Esophagus muscularis mucosa (tissue), 4 donors: ENCODE measurements around the gene GATA6. TPM values are rescaled to one million over a fixed set of nuclear protein-coding genes. Genes with fewer than 3 reads are reported as not detected.
A peak's percentile ranks its signal among the peaks of the same experiment; 100 is the strongest.

Source experiments
- DNase-seq: peaks from one replicate; pipeline ENCODE4 v3.0.0-alpha.2; 2017; ENCODE audit errors: extremely low spot score
- H3K27ac ChIP-seq, 4 donors: fragments of 200-600 bp; sonication (generic); replicated peaks in 1 of 4; 1 replicate in 3 of 4; 2 replicates in 1 of 4; pipeline ENCODE4 v1.5.1; 2016 to 2019; ENCODE audit warnings: mild to moderate bottlenecking in 1 of 4
- H3K27me3 ChIP-seq, 4 donors: fragments of 200-600 bp; sonication (generic); one replicate each; pipeline versions ENCODE4 v1.5.1 to v1.6.0; 2016 to 2019
- H3K36me3 ChIP-seq, 4 donors: fragments of 200-600 bp; sonication (generic); one replicate each; pipeline ENCODE4 v1.5.1; 2016 to 2019
- H3K4me1 ChIP-seq, 4 donors: fragments of 200-600 bp; sonication (generic); one replicate each; pipeline ENCODE4 v1.5.1; 2016 to 2019
- H3K4me3 ChIP-seq, 4 donors: fragments of 200-600 bp; sonication (generic); 1 replicate in 2 of 4; 2 replicates in 2 of 4; pipeline ENCODE4 v1.5.1; 2016 to 2019; ENCODE audit warnings: mild to moderate bottlenecking in 4 of 4, moderate library complexity in 1 of 4
- H3K9me3 ChIP-seq, 4 donors: fragments of 200-600 bp; sonication (generic); 1 replicate in 3 of 4; 2 replicates in 1 of 4; pipeline ENCODE4 v1.5.1; 2016 to 2019
- EP300 ChIP-seq: sonication (generic); formaldehyde crosslinking; IDR thresholded peaks from one replicate; pipeline ENCODE4 v1.6.1; 2017; ENCODE audit warnings: antibody characterized with exemption
- POLR2A ChIP-seq: fragments of 450-650 bp; IDR thresholded peaks from one replicate; pipeline ENCODE4 v1.6.1; 2017; ENCODE audit warnings: antibody characterized with exemption, moderate library complexity, mild to moderate bottlenecking, low read depth
- POLR2AphosphoS5 ChIP-seq, 2 donors: sonication (generic); formaldehyde crosslinking; IDR thresholded peaks; one replicate each; pipeline ENCODE4 v1.6.1; 2017; ENCODE audit warnings: antibody characterized with exemption in 2 of 2
- WGBS: methylation state at CpG from one replicate; pipeline ENCODE4 v1.1.5; 2018; 5-methylcytosine and 5-hydroxymethylcytosine counted together
- intact Hi-C: fragments of 100-400 bp; cut with DNase I; formaldehyde crosslinking; loops from one replicate; pipeline ENCODE4 v1.15.1; 2023
- total RNA-seq, 4 donors: library from RNA; depleted of rRNA; stranded (reverse); fragments of >200 nt; gene quantifications; one replicate each; pipeline versions ENCODE4 v1.1.0 to v1.2.1, GENCODE V29; 2016
- TF ChIP-seq, protein P1 (sequence below), 3 experiments: fragments of 200-600 bp in 2 of 3; fragments of 450-650 bp in 1 of 3; sonication (generic) in 2 of 3; IDR thresholded peaks; one replicate each; pipeline ENCODE4 v1.5.1; 2017 to 2019; ENCODE audit warnings: antibody characterized with exemption in 3 of 3, mild to moderate bottlenecking in 2 of 3, moderate library complexity in 1 of 3

GATA6 gene
- total RNA-seq, 4 donors from 2014 or later, result 6.6 to 35.5 (median 12.5) TPM

- no peak overlapping the region for H3K4me3 ChIP-seq
- H3K4me1 ChIP-seq, result peaks cover 13 to 50% (median 41%) of the 10 kb centered on the region in 4 donors
- TF ChIP-seq, protein P1, sequence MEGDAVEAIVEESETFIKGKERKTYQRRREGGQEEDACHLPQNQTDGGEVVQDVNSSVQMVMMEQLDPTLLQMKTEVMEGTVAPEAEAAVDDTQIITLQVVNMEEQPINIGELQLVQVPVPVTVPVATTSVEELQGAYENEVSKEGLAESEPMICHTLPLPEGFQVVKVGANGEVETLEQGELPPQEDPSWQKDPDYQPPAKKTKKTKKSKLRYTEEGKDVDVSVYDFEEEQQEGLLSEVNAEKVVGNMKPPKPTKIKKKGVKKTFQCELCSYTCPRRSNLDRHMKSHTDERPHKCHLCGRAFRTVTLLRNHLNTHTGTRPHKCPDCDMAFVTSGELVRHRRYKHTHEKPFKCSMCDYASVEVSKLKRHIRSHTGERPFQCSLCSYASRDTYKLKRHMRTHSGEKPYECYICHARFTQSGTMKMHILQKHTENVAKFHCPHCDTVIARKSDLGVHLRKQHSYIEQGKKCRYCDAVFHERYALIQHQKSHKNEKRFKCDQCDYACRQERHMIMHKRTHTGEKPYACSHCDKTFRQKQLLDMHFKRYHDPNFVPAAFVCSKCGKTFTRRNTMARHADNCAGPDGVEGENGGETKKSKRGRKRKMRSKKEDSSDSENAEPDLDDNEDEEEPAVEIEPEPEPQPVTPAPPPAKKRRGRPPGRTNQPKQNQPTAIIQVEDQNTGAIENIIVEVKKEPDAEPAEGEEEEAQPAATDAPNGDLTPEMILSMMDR (IDR thresholded peaks at IDR 0.05), result no peak
- no peak for TF ChIP-seq POLR2A
- TF ChIP-seq EP300, result no peak
- no peak for TF ChIP-seq POLR2AphosphoS5 (IDR thresholded peaks at IDR 0.05)
- peaks cover 0 to 91% (median 49%) of the 10 kb centered on the region in 4 donors for H3K27me3 ChIP-seq
- no peak overlapping the region for H3K27ac ChIP-seq
- H3K36me3 ChIP-seq, result no peaks in the 10 kb centered on the region
- 55% methylated on average over 16 of the region's 16 CpGs for WGBS
- no peaks in the 10 kb centered on the region for H3K9me3 ChIP-seq
- DNase-seq, result no peak
- intact Hi-C loops, result loop anchor here (10.0 kb wide), 1 partner anchor 210 kb away; no protein-coding TSS in a partner anchor
These were observed 4.9 kb upstream of the GATA6 start for GRCh38 chr18:22164337-22165048.

GRCh38 chr18:22165049-22165602 is 4.3 kb upstream of the GATA6 start:
- TF ChIP-seq EP300 (no peak), POLR2AphosphoS5 (IDR thresholded peaks at IDR 0.05) (no peak), POLR2A (no peak)
- TF ChIP-seq, protein P1 (IDR thresholded peaks at IDR 0.05), result no peak
- Histone ChIP-seq H3K4me1 (peaks cover 13 to 57% (median 46%) of the 10 kb centered on the region in 4 donors), H3K27me3 (peaks cover 0 to 90% (median 49%) of the 10 kb centered on the region in 4 donors), H3K36me3 (no peaks in the 10 kb centered on the region), H3K27ac (no peak overlapping the region), H3K9me3 (no peaks in the 10 kb centered on the region), H3K4me3 (peak overlapping the region in 1 of 4 donors; percentile 30)
- intact Hi-C loops, result loop anchor here (10.0 kb wide), 1 partner anchor 210 kb away; no protein-coding TSS in a partner anchor
- no peak for DNase-seq
- 26% methylated on average over 46 of the region's 50 CpGs for WGBS

DNA sequence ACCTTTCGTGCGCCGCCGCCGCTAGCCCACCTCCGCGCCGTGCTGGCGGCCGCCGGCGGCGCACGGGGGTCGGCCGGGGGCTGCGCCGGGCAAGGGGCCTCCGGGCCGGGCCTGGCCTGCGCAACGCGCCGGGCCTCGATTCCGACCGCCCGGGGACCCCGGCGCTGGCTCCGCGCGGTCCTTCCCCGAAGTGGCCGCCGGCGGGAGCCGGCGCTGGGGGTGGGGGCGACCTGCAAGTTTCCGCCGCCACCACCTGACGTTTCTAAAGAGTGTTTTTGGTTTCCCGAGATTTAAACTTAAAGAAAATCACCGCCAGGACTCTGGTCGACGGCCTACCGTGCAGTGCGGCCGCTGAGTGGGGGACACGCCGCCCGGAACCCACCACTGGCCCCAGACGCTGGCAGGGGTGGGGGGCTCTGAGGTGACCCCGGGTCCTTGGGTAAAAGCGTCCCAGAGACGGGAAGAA is 3.8 kb upstream of the GATA6 start:
- peaks cover 0 to 96% (median 49%) of the 10 kb centered on the region in 4 donors for H3K27me3 ChIP-seq
- 27% methylated on average over 15 of the region's 57 CpGs for WGBS
- peak overlapping the region in 1 of 4 donors; percentile 30 for H3K4me3 ChIP-seq
- no peaks in the 10 kb centered on the region for H3K36me3 ChIP-seq
- TF ChIP-seq POLR2A (no peak), EP300 (no peak), POLR2AphosphoS5 (IDR thresholded peaks at IDR 0.05) (no peak)
- TF ChIP-seq, protein P1 (IDR thresholded peaks at IDR 0.05), result no peak
- no peak overlapping the region for H3K27ac ChIP-seq
- intact Hi-C loops, result loop anchor here (10.0 kb wide), 1 partner anchor 209 kb away; no protein-coding TSS in a partner anchor
- DNase-seq, result no peak
- H3K4me1 ChIP-seq, result peaks cover 13 to 58% (median 47%) of the 10 kb centered on the region in 4 donors
- no peaks in the 10 kb centered on the region for H3K9me3 ChIP-seq

DNA sequence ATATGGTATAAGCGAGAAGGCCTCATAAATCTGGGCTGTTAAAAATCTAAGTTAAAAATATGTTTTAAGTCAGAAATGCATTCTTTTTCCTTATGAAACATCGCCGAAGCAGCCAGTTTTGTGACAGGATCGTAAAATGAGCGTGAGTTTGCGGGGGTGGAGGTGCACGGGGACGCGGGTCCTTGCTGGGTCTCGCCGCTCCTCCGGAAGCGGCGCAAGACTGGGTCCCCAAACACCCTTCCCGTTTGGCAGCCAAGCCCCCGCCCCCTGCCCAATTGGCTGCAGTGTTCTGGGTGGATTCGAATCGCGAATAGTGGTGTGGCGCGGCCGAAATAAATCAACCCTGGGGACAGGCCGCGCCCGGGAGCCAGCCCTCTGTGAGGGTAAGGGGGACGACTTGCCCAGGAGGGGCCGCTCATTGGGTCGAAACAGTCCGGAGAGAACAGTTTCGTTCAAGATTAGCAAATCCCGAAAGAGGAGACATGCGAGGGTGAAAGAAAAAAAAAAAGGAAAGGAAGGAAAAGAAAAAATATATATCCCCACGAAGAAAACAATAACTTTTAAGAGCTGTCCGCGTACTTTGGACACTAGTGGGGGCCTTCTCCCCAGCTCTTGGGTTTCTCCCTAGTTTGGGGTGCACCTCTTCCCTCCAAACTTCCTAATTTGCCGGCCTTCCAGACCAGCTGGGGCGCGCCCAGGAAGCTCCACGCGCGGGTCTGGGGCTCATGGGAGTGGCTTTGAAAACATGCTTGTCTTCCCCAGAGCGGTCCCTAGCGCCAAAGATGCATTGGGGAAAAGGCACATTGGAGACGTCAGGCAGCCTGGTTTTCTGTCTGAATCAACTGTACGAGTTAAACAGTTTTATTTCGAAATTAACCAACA is 3.1 kb upstream of the GATA6 start:
- 26% methylated on average over 46 of the region's 46 CpGs for WGBS
- Histone ChIP-seq H3K27ac (no peak overlapping the region), H3K36me3 (peaks cover 0 to 4% (median 0%) of the 10 kb centered on the region in 4 donors), H3K9me3 (no peaks in the 10 kb centered on the region), H3K27me3 (peaks cover 0 to 97% (median 49%) of the 10 kb centered on the region in 4 donors), H3K4me1 (peaks cover 13 to 65% (median 54%) of the 10 kb centered on the region in 4 donors), H3K4me3 (peak overlapping the region in 1 of 4 donors; percentile 9)
- intact Hi-C loops, result loop anchor here (10.0 kb wide), 1 partner anchor 208 kb away; no protein-coding TSS in a partner anchor
- no peak for DNase-seq
- TF ChIP-seq EP300 (no peak), POLR2AphosphoS5 (IDR thresholded peaks at IDR 0.05) (no peak), POLR2A (no peak)
- TF ChIP-seq, protein P1 (IDR thresholded peaks at IDR 0.05), result no peak
